IMR-90 (cell line): ENCODE measurements around the gene ZSWIM8. TPM values are rescaled to one million over a fixed set of nuclear protein-coding genes. Genes with fewer than 3 reads are reported as not detected.

Experiments used
- ATAC-seq: fragments of 200-7000 bp; cut with Tn5 transposase; 2 replicates; pipeline ENCODE4 v1.9.1; 2020; ENCODE audit warnings: low read depth, mild to moderate bottlenecking, moderate library complexity
- BruUV-seq: library from RNA; stranded (reverse); fragments of 400-500 nt; replicated peaks from 2 replicates; lab custom pipeline; 2021; lab: Mats Ljungman, UMichigan
- CTCF ChIA-PET: fragments of 300-600 bp; formaldehyde crosslinking; extraction: SDS; loops from one replicate; lab custom pipeline; 2021; ENCODE audit warnings: antibody characterized with exemption; lab: Yijun Ruan, JAX
- POLR2A ChIA-PET: fragments of 300-600 bp; sonication (Branson Sonifier 250); formaldehyde crosslinking; loops from one replicate; lab custom pipeline; 2022; ENCODE audit warnings: antibody characterized with exemption; ENCODE audit not compliant: unreplicated experiment; lab: Charles Lee
- DNase-seq: peaks from one replicate; pipeline ENCODE4 v3.0.0; 2013
- H2AFZ ChIP-seq: replicated peaks from 2 replicates; pipeline ENCODE3; 2013; ENCODE audit warnings: low read length, mild to moderate bottlenecking; ENCODE audit not compliant: poor library complexity
- H2AK5ac ChIP-seq: 2 replicates; pipeline ENCODE4 v1.6.1; 2013; ENCODE audit warnings: low read depth, low read length, inconsistent platforms
- H2AK9ac ChIP-seq: replicated peaks from 2 replicates; pipeline ENCODE3; 2013; ENCODE audit warnings: mild to moderate bottlenecking, low read depth, low read length, moderate library complexity; ENCODE audit not compliant: poor library complexity
- H2BK120ac ChIP-seq: 2 replicates; pipeline ENCODE4 v1.6.1; 2013; ENCODE audit warnings: low read depth, low read length, inconsistent platforms
- H2BK15ac ChIP-seq: 3 replicates; pipeline ENCODE4 v1.6.1; 2013; ENCODE audit warnings: low read depth, low read length, inconsistent platforms
- H2BK20ac ChIP-seq: 2 replicates; pipeline ENCODE4 v1.6.1; 2013; ENCODE audit warnings: low read depth, mild to moderate bottlenecking, inconsistent platforms, low read length, moderate library complexity
- H2BK5ac ChIP-seq: 2 replicates; pipeline ENCODE4 v1.6.1; 2013; ENCODE audit warnings: mild to moderate bottlenecking, low read depth, low read length, inconsistent platforms; ENCODE audit not compliant: poor library complexity, severe bottlenecking
- H3K14ac ChIP-seq: replicated peaks from 2 replicates; pipeline ENCODE4 v1.6.1; 2013; ENCODE audit warnings: low read depth, low read length, inconsistent platforms
- H3K18ac ChIP-seq: 2 replicates; pipeline ENCODE4 v1.6.1; 2013; ENCODE audit warnings: low read depth, low read length, control low read depth
- H3K23ac ChIP-seq: 2 replicates; pipeline ENCODE4 v1.6.1; 2013; ENCODE audit warnings: low read depth, low read length, inconsistent platforms
- H3K27ac ChIP-seq: 2 replicates; pipeline ENCODE4 v1.5.1; 2013; ENCODE audit warnings: mild to moderate bottlenecking, control low read depth, low read length; ENCODE audit not compliant: insufficient read depth
- H3K27me3 ChIP-seq: 2 replicates; pipeline ENCODE4 v1.6.1; 2013; ENCODE audit warnings: low read length; ENCODE audit not compliant: control insufficient read depth, insufficient read depth
- H3K36me3 ChIP-seq: 2 replicates; pipeline ENCODE4 v1.6.1; 2013; ENCODE audit warnings: low read length, mixed read lengths; ENCODE audit not compliant: control insufficient read depth, insufficient read depth
- H3K4ac ChIP-seq: 2 replicates; pipeline ENCODE4 v1.6.1; 2013; ENCODE audit warnings: low read depth, low read length, inconsistent platforms
- H3K4me1 ChIP-seq: 2 replicates; pipeline ENCODE4 v1.6.1; 2013; ENCODE audit warnings: low read length, mixed read lengths; ENCODE audit not compliant: control insufficient read depth, insufficient read depth
- H3K4me2 ChIP-seq: 2 replicates; pipeline ENCODE4 v1.6.1; 2013; ENCODE audit warnings: low read depth, mild to moderate bottlenecking, control low read depth, low read length, moderate library complexity
- H3K4me3 ChIP-seq: 2 replicates; pipeline ENCODE4 v1.5.1; 2013; ENCODE audit warnings: low read depth, mild to moderate bottlenecking, control low read depth, low read length, moderate library complexity; ENCODE audit not compliant: insufficient read depth
- H3K56ac ChIP-seq: 2 replicates; pipeline ENCODE4 v1.6.1; 2013; ENCODE audit warnings: low read length, inconsistent platforms; ENCODE audit not compliant: insufficient read depth; ENCODE audit errors: extremely low read depth
- H3K79me1 ChIP-seq, 2 experiments: 2 replicates each; pipeline ENCODE4 v1.6.1; 2013; ENCODE audit warnings: low read length in 2 of 2, inconsistent platforms in 1 of 2, low read depth in 1 of 2
- H3K9ac ChIP-seq: 2 replicates; pipeline ENCODE4 v1.6.1; 2013; ENCODE audit warnings: low read depth, low read length, control low read depth
- H3K9me1 ChIP-seq: 2 replicates; pipeline ENCODE4 v1.6.1; 2013; ENCODE audit warnings: low read length, inconsistent platforms; ENCODE audit not compliant: insufficient read depth
- H3K9me3 ChIP-seq: 2 replicates; pipeline ENCODE4 v1.6.1; 2013; ENCODE audit warnings: low read length; ENCODE audit not compliant: control insufficient read depth, insufficient read depth
- H4K20me1 ChIP-seq: 2 replicates; pipeline ENCODE4 v1.6.1; 2013; ENCODE audit warnings: low read length, inconsistent platforms; ENCODE audit not compliant: insufficient read depth
- H4K5ac ChIP-seq: 2 replicates; pipeline ENCODE4 v1.6.1; 2013; ENCODE audit warnings: mild to moderate bottlenecking, low read depth, low read length, control low read depth
- H4K8ac ChIP-seq, 2 experiments: 2 replicates each; pipeline ENCODE4 v1.6.1; 2013; ENCODE audit warnings: low read depth in 2 of 2, low read length in 2 of 2, control low read depth in 1 of 2, inconsistent platforms in 1 of 2
- H4K91ac ChIP-seq: 2 replicates; pipeline ENCODE4 v1.6.1; 2013; ENCODE audit warnings: low read depth, low read length, inconsistent platforms; ENCODE audit not compliant: insufficient read depth
- CEBPB ChIP-seq: IDR thresholded peaks from 2 replicates; pipeline ENCODE4 v1.6.1; 2012; ENCODE audit warnings: low read depth, low read length, improper control_type of control experiment
- MAFK ChIP-seq: IDR thresholded peaks from 2 replicates; pipeline ENCODE4 v1.6.1; 2012; ENCODE audit warnings: low read depth, low read length, improper control_type of control experiment
- RAD21 ChIP-seq: IDR thresholded peaks from 2 replicates; pipeline ENCODE4 v1.6.1; 2012; ENCODE audit warnings: low read length, improper control_type of control experiment
- RFX5 ChIP-seq: IDR thresholded peaks from 2 replicates; pipeline ENCODE4 v1.8.0; 2012; ENCODE audit warnings: low read depth, mild to moderate bottlenecking, low read length, moderate library complexity
- WGBS, 2 experiments: methylation state at CpG; one replicate each; pipeline versions ENCODE4 v1.1.5 to v1.1.7; 2013; ENCODE audit warnings: missing lambda C conversion rate in 2 of 2; ENCODE audit not compliant: insufficient read length in 1 of 2; ENCODE audit errors: extremely low coverage in 2 of 2; 5-methylcytosine and 5-hydroxymethylcytosine counted together
- dilution Hi-C: fragments of 300-500 bp; cut with HindIII; formaldehyde crosslinking; loops from one replicate; pipeline ENCODE4 v1.14.3; 2018; ENCODE audit warnings: low sequenced_read_pairs; ENCODE audit not compliant: unreplicated experiment
- in situ Hi-C: fragments of 300-500 bp; cut with MboI; formaldehyde crosslinking; loops from 3 replicates; pipeline ENCODE4 v1.14.3; 2019; ENCODE audit warnings: low sequenced_read_pairs, inconsistent platforms, mixed read lengths
- intact Hi-C: fragments of 100-400 bp; cut with micrococcal nuclease; formaldehyde crosslinking; loops from 2 replicates; pipeline ENCODE4 v1.10.0; 2022
- polyA plus RNA-seq, 3 experiments: library from polyadenylated mRNA; depleted of rRNA; stranded (reverse); fragments of >200 nt; gene quantifications; 2 replicates each; pipeline ENCODE4 v1.2.3, GENCODE V29; 2012; ENCODE audit warnings: low replicate concordance in 1 of 3
- total RNA-seq: library from RNA; depleted of rRNA; stranded (reverse); fragments of >200 nt; gene quantifications from 2 replicates; pipeline ENCODE4 v1.2.3, GENCODE V29; 2012
- TF ChIP-seq, protein P1 (sequence below): fragments of 150-350 bp; IDR thresholded peaks from 2 replicates; pipeline ENCODE4 v1.6.1; 2017; ENCODE audit warnings: mild to moderate bottlenecking, antibody characterized with exemption, low read length, low read depth
- TF ChIP-seq, protein P2 (sequence below): conservative IDR thresholded peaks from 2 replicates; pipeline ENCODE4 v1.5.1; 2012; ENCODE audit warnings: mild to moderate bottlenecking, low read depth, low read length, improper control_type of control experiment

The ZSWIM8 gene
- total and polyA plus RNA-seq, 2 of the 4 experiments (the other 2 are of a cell fraction) = 16.8 to 103 TPM

- ATAC-seq (no peak), DNase-seq (no peak)
- intact Hi-C loops = no loop called here
- Histone ChIP-seq H3K9ac (no peak overlapping the region), H2BK120ac (no peak overlapping the region), H3K4ac (no peak overlapping the region), H3K36me3 (peaks cover 78% of the 10 kb centered on the region), H4K8ac (no peak overlapping the region), H3K27me3 (no peaks in the 10 kb centered on the region), H2BK5ac (no peak overlapping the region), H3K14ac (no peak overlapping the region), H3K9me3 (no peaks in the 10 kb centered on the region), H3K27ac (no peak overlapping the region), H2AK5ac (no peak overlapping the region), H2BK15ac (no peak overlapping the region), H2AFZ (no peak overlapping the region), H2BK20ac (no peak overlapping the region), H3K18ac (no peak overlapping the region), H3K4me1 (no peaks in the 10 kb centered on the region), H4K5ac (no peak overlapping the region), H4K20me1 (peaks cover 3% of the 10 kb centered on the region; the same call in 1 of the 2 replicates), H4K91ac (no peak overlapping the region), H3K4me3 (no peak overlapping the region), H3K4me2 (no peak overlapping the region), H3K23ac (no peak overlapping the region), H3K79me1 (peaks cover 2 to 10% of the 10 kb centered on the region in 2 experiments; a peak in 2 of 4 replicates), H3K9me1 (0 out of 2 replicates have a peak, but pooled peaks cover 7% of the 10 kb centered on the region), H2AK9ac (peak overlapping the region; percentile 70), H3K56ac (no peak overlapping the region)
- POLR2A ChIA-PET = interaction anchor here (0.6 kb wide), 1 partner anchor 32 kb away, joined by 7 read pairs; no protein-coding TSS in a partner anchor
- no TSS peak for BruUV-seq
- CTCF ChIA-PET = no interaction called here
- TF ChIP-seq CEBPB = no peak
- no peak for TF ChIP-seq RAD21
- no peak for TF ChIP-seq RFX5
- TF ChIP-seq, protein P1, sequence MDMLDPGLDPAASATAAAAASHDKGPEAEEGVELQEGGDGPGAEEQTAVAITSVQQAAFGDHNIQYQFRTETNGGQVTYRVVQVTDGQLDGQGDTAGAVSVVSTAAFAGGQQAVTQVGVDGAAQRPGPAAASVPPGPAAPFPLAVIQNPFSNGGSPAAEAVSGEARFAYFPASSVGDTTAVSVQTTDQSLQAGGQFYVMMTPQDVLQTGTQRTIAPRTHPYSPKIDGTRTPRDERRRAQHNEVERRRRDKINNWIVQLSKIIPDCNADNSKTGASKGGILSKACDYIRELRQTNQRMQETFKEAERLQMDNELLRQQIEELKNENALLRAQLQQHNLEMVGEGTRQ = no peak
- TF ChIP-seq, protein P2, sequence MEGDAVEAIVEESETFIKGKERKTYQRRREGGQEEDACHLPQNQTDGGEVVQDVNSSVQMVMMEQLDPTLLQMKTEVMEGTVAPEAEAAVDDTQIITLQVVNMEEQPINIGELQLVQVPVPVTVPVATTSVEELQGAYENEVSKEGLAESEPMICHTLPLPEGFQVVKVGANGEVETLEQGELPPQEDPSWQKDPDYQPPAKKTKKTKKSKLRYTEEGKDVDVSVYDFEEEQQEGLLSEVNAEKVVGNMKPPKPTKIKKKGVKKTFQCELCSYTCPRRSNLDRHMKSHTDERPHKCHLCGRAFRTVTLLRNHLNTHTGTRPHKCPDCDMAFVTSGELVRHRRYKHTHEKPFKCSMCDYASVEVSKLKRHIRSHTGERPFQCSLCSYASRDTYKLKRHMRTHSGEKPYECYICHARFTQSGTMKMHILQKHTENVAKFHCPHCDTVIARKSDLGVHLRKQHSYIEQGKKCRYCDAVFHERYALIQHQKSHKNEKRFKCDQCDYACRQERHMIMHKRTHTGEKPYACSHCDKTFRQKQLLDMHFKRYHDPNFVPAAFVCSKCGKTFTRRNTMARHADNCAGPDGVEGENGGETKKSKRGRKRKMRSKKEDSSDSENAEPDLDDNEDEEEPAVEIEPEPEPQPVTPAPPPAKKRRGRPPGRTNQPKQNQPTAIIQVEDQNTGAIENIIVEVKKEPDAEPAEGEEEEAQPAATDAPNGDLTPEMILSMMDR = no peak
- no peak for TF ChIP-seq MAFK
- WGBS, 2 experiments = 79% methylated on average over 4 of the region's 20 CpGs; no CpG with 5 or more reads in 1 of the 2 experiments
- dilution Hi-C loops = no loop called here
- in situ Hi-C loops = no loop called here
Observed at GRCh38 chr10:73800560-73801252, 15.3 kb downstream of the ZSWIM8 start.
